ENCODE measurements around the gene PDLIM1.

PDLIM1 gene

GRCh38 chr10:95277614-95278013 is 13.2 kb downstream of the PDLIM1 start:
- Histone ChIP-seq H3K9ac (no peak overlapping the region), H3K36me3 (ENCODE audit: control insufficient read depth, insufficient read depth, low read length) (no peaks in the 10 kb centered on the region), H3K79me2 (peaks cover 20% of the 10 kb centered on the region), H3K4me2 (ENCODE audit: low read length) (no peak overlapping the region), H2AFZ (no peak overlapping the region), H3K27ac (peak overlapping the region; percentile 46), H3K4me3 (ENCODE audit: low read depth, low read length) (no peak overlapping the region), H3K4me1 (peaks cover 15% of the 10 kb centered on the region), H3K9me3 (ENCODE audit: control insufficient read depth, low read length) (no peaks in the 10 kb centered on the region), H3K27me3 (ENCODE audit: control insufficient read depth, insufficient read depth, low read length) (no peaks in the 10 kb centered on the region)
- no peak for TF ChIP-seq CTCF (IDR thresholded peaks at IDR 0.05)

- no peak overlapping the region for H3K27ac ChIP-seq
- H3K4me3 ChIP-seq (ENCODE audit: low read depth, low read length), result no peak overlapping the region
- H3K4me1 ChIP-seq, result peaks cover 15% of the 10 kb centered on the region
- no peak for TF ChIP-seq CTCF (IDR thresholded peaks at IDR 0.05)
- H2AFZ ChIP-seq, result no peak overlapping the region
- no peak overlapping the region for H3K9ac ChIP-seq
- H3K9me3 ChIP-seq (ENCODE audit: control insufficient read depth, low read length), result no peaks in the 10 kb centered on the region
- peaks cover 18% of the 10 kb centered on the region for H3K79me2 ChIP-seq
- H3K36me3 ChIP-seq (ENCODE audit: control insufficient read depth, insufficient read depth, low read length), result no peaks in the 10 kb centered on the region
- H3K4me2 ChIP-seq (ENCODE audit: low read length), result no peak overlapping the region
- H3K27me3 ChIP-seq (ENCODE audit: control insufficient read depth, insufficient read depth, low read length), result no peaks in the 10 kb centered on the region
Observed at GRCh38 chr10:95277201-95277570, 13.6 kb downstream of the PDLIM1 start.

- peak overlapping the region; percentile 63 for H3K27ac ChIP-seq
- H3K4me2 ChIP-seq (ENCODE audit: low read length), result no peak overlapping the region
- no peaks in the 10 kb centered on the region for H3K9me3 ChIP-seq (ENCODE audit: control insufficient read depth, low read length)
- no peak overlapping the region for H3K9ac ChIP-seq
- H2AFZ ChIP-seq, result no peak overlapping the region
- H3K27me3 ChIP-seq (ENCODE audit: control insufficient read depth, insufficient read depth, low read length), result no peaks in the 10 kb centered on the region
- no peak overlapping the region for H3K4me3 ChIP-seq (ENCODE audit: low read depth, low read length)
- H3K79me2 ChIP-seq, result peaks cover 18% of the 10 kb centered on the region
- peaks cover 15% of the 10 kb centered on the region for H3K4me1 ChIP-seq
- H3K36me3 ChIP-seq (ENCODE audit: control insufficient read depth, insufficient read depth, low read length), result no peaks in the 10 kb centered on the region
- TF ChIP-seq CTCF (IDR thresholded peaks at IDR 0.05), result no peak
Observed at GRCh38 chr10:95276367-95277200, 14.2 kb downstream of the PDLIM1 start.

- TF ChIP-seq CTCF (IDR thresholded peaks at IDR 0.05), result no peak
- peak overlapping the region; percentile 63 for H3K27ac ChIP-seq
- peaks cover 15% of the 10 kb centered on the region for H3K4me1 ChIP-seq
- H3K27me3 ChIP-seq (ENCODE audit: control insufficient read depth, insufficient read depth, low read length), result no peaks in the 10 kb centered on the region
- H3K4me2 ChIP-seq (ENCODE audit: low read length), result peak overlapping the region; percentile 9
- no peak overlapping the region for H2AFZ ChIP-seq
- H3K36me3 ChIP-seq (ENCODE audit: control insufficient read depth, insufficient read depth, low read length), result no peaks in the 10 kb centered on the region
- peaks cover 15% of the 10 kb centered on the region for H3K79me2 ChIP-seq
- H3K4me3 ChIP-seq (ENCODE audit: low read depth, low read length), result no peak overlapping the region
- no peaks in the 10 kb centered on the region for H3K9me3 ChIP-seq (ENCODE audit: control insufficient read depth, low read length)
- no peak overlapping the region for H3K9ac ChIP-seq
Observed at GRCh38 chr10:95275726-95276366, 15.0 kb downstream of the PDLIM1 start.

Data from parathyroid adenoma (tissue), 2 donors.